ENCODE measurements around the gene IRF4.

The IRF4 gene

GRCh38 chr6:451847-452246 is 60.3 kb downstream of the IRF4 start:
- peaks cover 6% of the 10 kb centered on the region for H3K4me1 ChIP-seq (ENCODE audit: control insufficient read depth, insufficient read depth, low read length)
- no peaks in the 10 kb centered on the region for H3K27me3 ChIP-seq (ENCODE audit: control insufficient read depth, insufficient read depth, low read length)
- no peak overlapping the region for H3K27ac ChIP-seq (ENCODE audit: low read depth, low read length)
- H3K36me3 ChIP-seq (ENCODE audit: control insufficient read depth, insufficient read depth, low read length), result no peaks in the 10 kb centered on the region
- H3K4me3 ChIP-seq (ENCODE audit: low read depth, low read length), result no peak overlapping the region
- H3K9ac ChIP-seq (ENCODE audit: low read depth, low read length), result no peak overlapping the region
- H3K9me3 ChIP-seq (ENCODE audit: control insufficient read depth, insufficient read depth, low read length), result peaks cover 9% of the 10 kb centered on the region

DNA sequence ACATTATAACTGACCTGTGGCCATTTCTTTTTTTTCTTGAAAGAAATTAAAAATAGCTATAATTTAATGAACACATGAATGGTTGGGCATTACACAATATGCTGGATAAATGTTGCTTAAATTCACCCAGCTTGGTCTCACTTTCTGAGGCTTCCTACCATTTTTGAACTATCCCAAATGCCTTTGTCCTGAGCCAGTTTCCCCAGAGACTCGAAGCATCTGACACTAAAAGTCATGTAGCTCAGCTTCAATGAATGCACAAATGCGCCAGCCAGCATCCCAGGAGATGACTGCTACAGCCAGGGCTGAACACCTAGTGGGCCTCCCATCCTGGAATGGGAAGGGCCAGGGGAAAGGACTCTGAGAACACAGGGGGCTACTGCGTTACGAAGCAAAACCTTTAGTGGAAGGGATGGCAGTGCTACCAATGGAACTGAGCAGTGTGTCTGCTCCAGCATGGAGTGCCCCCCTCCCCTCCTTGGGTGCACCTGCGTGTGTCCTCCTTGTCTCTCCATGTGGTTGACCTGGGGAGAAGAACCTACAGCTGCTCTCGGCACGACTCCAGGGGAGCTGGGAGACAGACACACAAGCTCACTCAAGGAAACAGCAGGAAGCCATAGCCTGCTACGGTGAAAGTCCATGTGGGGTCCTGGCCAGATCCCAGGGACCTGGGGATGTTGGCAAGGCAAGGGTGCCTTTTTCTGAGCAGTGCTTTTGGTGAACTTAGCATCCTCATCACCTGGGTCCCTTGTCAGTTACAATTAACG is 60.9 kb downstream of the IRF4 start:
- no peak overlapping the region for H3K4me3 ChIP-seq (ENCODE audit: low read depth, low read length)
- no peak overlapping the region for H3K9ac ChIP-seq (ENCODE audit: low read depth, low read length)
- no peak overlapping the region for H3K27ac ChIP-seq (ENCODE audit: low read depth, low read length)
- peaks cover 9% of the 10 kb centered on the region for H3K9me3 ChIP-seq (ENCODE audit: control insufficient read depth, insufficient read depth, low read length)
- H3K36me3 ChIP-seq (ENCODE audit: control insufficient read depth, insufficient read depth, low read length), result no peaks in the 10 kb centered on the region
- H3K27me3 ChIP-seq (ENCODE audit: control insufficient read depth, insufficient read depth, low read length), result no peaks in the 10 kb centered on the region
- H3K4me1 ChIP-seq (ENCODE audit: control insufficient read depth, insufficient read depth, low read length), result peaks cover 7% of the 10 kb centered on the region

DNA sequence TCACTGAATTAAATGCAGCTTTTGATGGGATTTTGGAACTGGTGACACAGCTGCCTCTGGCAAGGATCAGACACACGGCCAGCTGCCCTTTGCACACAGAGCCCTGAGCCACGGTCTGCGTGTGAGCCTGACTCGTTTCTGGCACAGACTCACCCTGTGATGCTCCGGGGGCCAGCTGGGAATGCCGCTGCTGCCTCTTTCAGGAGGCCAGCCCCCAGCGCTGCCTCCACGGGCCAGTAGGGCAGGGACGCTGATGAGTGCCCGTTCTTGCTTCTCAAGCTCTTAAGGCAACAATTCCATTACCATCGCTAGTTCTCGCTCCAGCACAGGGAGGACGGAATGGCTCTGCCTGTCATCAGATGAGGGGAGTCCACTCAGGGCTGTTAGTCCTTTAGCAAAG is 61.6 kb downstream of the IRF4 start:
- no peak overlapping the region for H3K27ac ChIP-seq (ENCODE audit: low read depth, low read length)
- H3K4me3 ChIP-seq (ENCODE audit: low read depth, low read length), result no peak overlapping the region
- H3K4me1 ChIP-seq (ENCODE audit: control insufficient read depth, insufficient read depth, low read length), result peaks cover 7% of the 10 kb centered on the region
- H3K9ac ChIP-seq (ENCODE audit: low read depth, low read length), result no peak overlapping the region
- H3K36me3 ChIP-seq (ENCODE audit: control insufficient read depth, insufficient read depth, low read length), result no peaks in the 10 kb centered on the region
- peaks cover 9% of the 10 kb centered on the region for H3K9me3 ChIP-seq (ENCODE audit: control insufficient read depth, insufficient read depth, low read length)
- H3K27me3 ChIP-seq (ENCODE audit: control insufficient read depth, insufficient read depth, low read length), result no peaks in the 10 kb centered on the region

GRCh38 chr6:454148-454991 is 62.8 kb downstream of the IRF4 start:
- Histone ChIP-seq H3K4me3 (ENCODE audit: low read depth, low read length) (no peak overlapping the region), H3K9ac (ENCODE audit: low read depth, low read length) (no peak overlapping the region), H3K4me1 (ENCODE audit: control insufficient read depth, insufficient read depth, low read length) (peaks cover 7% of the 10 kb centered on the region), H3K27ac (ENCODE audit: low read depth, low read length) (no peak overlapping the region), H3K36me3 (ENCODE audit: control insufficient read depth, insufficient read depth, low read length) (no peaks in the 10 kb centered on the region), H3K27me3 (ENCODE audit: control insufficient read depth, insufficient read depth, low read length) (no peaks in the 10 kb centered on the region), H3K9me3 (ENCODE audit: control insufficient read depth, insufficient read depth, low read length) (peaks cover 9% of the 10 kb centered on the region)

GRCh38 chr6:455006-455585 is 63.5 kb downstream of the IRF4 start:
- H3K9me3 ChIP-seq (ENCODE audit: control insufficient read depth, insufficient read depth, low read length), result peaks cover 8% of the 10 kb centered on the region
- H3K27me3 ChIP-seq (ENCODE audit: control insufficient read depth, insufficient read depth, low read length), result no peaks in the 10 kb centered on the region
- H3K4me3 ChIP-seq (ENCODE audit: low read depth, low read length), result no peak overlapping the region
- H3K4me1 ChIP-seq (ENCODE audit: control insufficient read depth, insufficient read depth, low read length), result peaks cover 7% of the 10 kb centered on the region
- H3K9ac ChIP-seq (ENCODE audit: low read depth, low read length), result no peak overlapping the region
- no peak overlapping the region for H3K27ac ChIP-seq (ENCODE audit: low read depth, low read length)
- no peaks in the 10 kb centered on the region for H3K36me3 ChIP-seq (ENCODE audit: control insufficient read depth, insufficient read depth, low read length)

DNA sequence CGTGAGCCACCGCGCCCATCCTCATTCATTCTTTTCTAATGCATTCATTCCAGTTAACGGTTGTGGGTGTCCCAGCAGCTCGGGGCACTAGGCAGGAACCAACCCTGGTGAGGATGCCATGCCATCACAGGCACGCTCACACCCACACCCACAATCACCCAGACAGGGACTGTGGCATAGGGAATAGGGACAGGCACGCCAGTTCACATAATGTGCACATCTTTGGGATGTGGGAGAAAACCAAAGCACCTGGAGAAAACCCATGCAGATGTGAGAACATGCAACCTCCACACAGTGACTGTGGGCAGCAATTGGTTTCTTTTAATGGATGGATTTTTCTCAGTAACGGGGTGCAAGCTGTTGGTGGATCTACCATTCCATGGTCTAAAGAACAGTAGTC is 64.3 kb downstream of the IRF4 start:
- Histone ChIP-seq H3K36me3 (ENCODE audit: control insufficient read depth, insufficient read depth, low read length) (no peaks in the 10 kb centered on the region), H3K4me1 (ENCODE audit: control insufficient read depth, insufficient read depth, low read length) (peaks cover 7% of the 10 kb centered on the region), H3K9me3 (ENCODE audit: control insufficient read depth, insufficient read depth, low read length) (peaks cover 3% of the 10 kb centered on the region; the same call in 1 of the 2 replicates), H3K4me3 (ENCODE audit: low read depth, low read length) (no peak overlapping the region), H3K27ac (ENCODE audit: low read depth, low read length) (no peak overlapping the region), H3K9ac (ENCODE audit: low read depth, low read length) (no peak overlapping the region), H3K27me3 (ENCODE audit: control insufficient read depth, insufficient read depth, low read length) (no peaks in the 10 kb centered on the region)

- Histone ChIP-seq H3K27me3 (ENCODE audit: control insufficient read depth, insufficient read depth, low read length) (no peaks in the 10 kb centered on the region), H3K9ac (ENCODE audit: low read depth, low read length) (no peak overlapping the region), H3K9me3 (ENCODE audit: control insufficient read depth, insufficient read depth, low read length) (peaks cover under 1% of the 10 kb centered on the region; the same call in 1 of the 2 replicates), H3K27ac (ENCODE audit: low read depth, low read length) (no peak overlapping the region), H3K4me3 (ENCODE audit: low read depth, low read length) (no peak overlapping the region), H3K36me3 (ENCODE audit: control insufficient read depth, insufficient read depth, low read length) (no peaks in the 10 kb centered on the region), H3K4me1 (ENCODE audit: control insufficient read depth, insufficient read depth, low read length) (peaks cover 7% of the 10 kb centered on the region)
Observed at GRCh38 chr6:456358-456867, 64.9 kb downstream of the IRF4 start.

- Histone ChIP-seq H3K9ac (ENCODE audit: low read depth, low read length) (no peak overlapping the region), H3K9me3 (ENCODE audit: control insufficient read depth, insufficient read depth, low read length) (no peaks in the 10 kb centered on the region), H3K36me3 (ENCODE audit: control insufficient read depth, insufficient read depth, low read length) (no peaks in the 10 kb centered on the region), H3K27ac (ENCODE audit: low read depth, low read length) (no peak overlapping the region), H3K4me3 (ENCODE audit: low read depth, low read length) (no peak overlapping the region), H3K27me3 (ENCODE audit: control insufficient read depth, insufficient read depth, low read length) (no peaks in the 10 kb centered on the region), H3K4me1 (ENCODE audit: control insufficient read depth, insufficient read depth, low read length) (peaks cover 7% of the 10 kb centered on the region)
Observed at GRCh38 chr6:456887-457286, 65.3 kb downstream of the IRF4 start.
